ENCODE measurements around the gene FOXJ1.

Gene FOXJ1

GRCh38 chr17:76139801-76140660 lies 1.0 kb downstream of the FOXJ1 start:
- DNase-seq: peak; percentile 15

DNA sequence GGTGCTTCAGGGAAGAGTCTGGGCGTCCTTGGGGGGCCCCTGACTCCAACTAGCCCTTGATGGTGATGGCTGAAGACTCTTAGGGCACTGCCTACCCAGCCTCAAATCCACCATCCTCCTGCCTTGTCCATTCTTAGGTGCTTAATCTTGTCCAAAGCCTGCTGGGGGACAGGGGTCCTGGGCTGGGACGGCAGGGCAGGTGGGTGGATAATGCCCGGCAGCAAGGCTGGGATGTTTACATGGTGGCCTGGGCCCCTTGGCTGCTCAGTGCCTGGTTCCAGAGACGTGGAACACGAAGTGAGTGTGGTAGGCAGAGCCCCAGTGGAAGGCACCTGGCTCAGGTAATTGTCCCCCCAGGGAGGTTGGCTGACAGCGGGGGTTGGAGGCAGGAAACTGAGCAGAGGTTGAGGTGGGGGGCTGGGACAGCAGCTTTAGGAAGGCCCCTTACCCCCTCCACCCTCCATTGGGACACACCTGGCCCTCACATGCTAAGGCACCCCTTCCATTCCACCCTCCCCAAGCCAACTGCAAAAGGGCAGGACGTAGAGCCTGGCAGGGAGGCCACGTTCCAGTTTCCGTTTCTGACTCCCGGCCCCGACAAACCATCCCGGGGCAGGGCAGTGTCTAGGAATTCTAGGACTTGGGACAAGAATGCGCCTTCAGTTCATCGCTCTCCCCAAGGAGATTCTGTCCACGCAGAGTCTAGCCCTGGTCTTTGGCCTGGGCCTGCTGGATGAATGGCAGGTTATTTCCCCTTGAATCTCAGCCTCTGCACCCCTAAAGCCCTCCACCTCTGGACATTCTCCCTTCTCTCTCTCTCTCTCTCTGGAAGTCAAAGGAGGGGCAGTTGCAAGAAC lies 1.9 kb downstream of the FOXJ1 start:
- DNase-seq: no peak

- no peak for DNase-seq
Observed at GRCh38 chr17:76138234-76138895, 2.7 kb downstream of the FOXJ1 start.

GRCh38 chr17:76137351-76138233 lies 3.5 kb downstream of the FOXJ1 start:
- DNase-seq: no peak

DNA sequence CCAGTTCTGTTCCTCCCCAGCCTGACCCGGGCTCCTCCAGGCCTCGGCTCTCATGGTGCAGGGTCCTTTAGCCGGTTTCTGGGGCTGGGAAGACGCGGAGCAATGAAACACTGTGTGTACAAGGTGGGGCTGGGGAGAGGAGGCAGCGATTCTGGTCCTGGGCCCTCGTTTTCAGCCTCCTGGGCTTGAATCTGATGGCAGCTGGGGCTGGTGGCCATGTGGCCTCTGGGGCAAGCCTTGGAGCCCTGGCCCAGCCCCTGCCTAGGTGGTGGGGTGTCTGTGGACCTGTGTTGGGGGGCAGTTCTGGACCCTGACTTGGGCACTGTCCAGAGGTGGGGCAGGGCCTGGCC lies 4.1 kb downstream of the FOXJ1 start:
- DNase-seq: no peak

GRCh38 chr17:76136276-76137000 lies 4.6 kb downstream of the FOXJ1 start:
- DNase-seq: no peak

DNA sequence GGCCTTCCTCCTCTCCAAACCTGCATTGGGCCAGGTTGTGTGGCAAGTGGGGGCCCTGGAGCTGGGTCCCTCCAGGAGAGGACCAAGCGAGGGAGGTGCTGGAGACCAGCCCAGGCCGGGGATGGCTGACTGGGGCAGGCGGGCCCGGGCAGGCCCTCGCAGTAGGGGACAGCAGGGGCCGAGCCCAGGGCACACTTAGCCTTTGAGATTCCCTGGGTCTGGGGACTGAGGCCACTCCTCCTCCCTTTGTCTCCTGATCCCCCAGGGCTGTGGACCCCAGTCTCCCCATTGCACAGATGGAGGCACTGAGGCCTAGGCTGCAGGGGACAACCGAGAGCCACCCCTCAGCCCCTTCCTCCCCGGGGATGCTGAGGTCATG lies 5.2 kb downstream of the FOXJ1 start:
- DNase-seq: no peak

GRCh38 chr17:76134911-76135809 lies 5.9 kb downstream of the FOXJ1 start:
- no peak for DNase-seq

- DNase-seq: no peak
Observed at GRCh38 chr17:76132574-76133338, 8.3 kb downstream of the FOXJ1 start.

GRCh38 chr17:76131692-76132573 lies 9.1 kb downstream of the FOXJ1 start:
- DNase-seq: no peak

DNA sequence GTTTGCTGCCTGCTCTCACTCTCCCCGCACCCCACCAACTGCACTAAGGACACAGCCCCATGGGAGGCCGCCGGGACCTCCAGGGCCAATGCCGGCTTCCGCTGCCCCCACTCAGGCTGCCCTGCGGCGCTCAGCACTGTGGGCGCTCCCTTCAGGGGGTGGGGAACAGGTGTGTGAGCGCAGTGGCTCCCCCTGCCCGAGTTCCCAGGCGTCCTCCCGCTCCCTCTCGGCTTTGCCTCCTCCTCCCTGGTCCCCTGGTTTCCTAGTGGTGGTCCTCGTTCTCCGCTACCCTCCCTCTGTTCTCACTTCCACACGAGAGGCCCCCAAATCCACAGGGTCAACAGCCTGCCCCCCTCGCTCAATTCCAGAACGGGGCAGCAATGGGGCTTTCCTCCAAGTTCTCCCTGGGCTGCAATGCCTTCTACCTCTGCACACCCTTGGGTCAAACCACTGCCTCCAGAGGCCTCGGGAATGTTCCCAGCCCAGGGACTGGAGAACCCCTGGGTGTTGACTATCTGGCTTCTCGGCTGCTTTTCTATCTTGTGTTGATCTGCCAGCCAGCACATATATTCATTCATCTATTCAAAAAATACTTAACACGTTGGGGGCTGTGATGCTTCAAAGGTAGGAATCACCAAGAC lies 9.9 kb downstream of the FOXJ1 start:
- no peak for DNase-seq

DNA sequence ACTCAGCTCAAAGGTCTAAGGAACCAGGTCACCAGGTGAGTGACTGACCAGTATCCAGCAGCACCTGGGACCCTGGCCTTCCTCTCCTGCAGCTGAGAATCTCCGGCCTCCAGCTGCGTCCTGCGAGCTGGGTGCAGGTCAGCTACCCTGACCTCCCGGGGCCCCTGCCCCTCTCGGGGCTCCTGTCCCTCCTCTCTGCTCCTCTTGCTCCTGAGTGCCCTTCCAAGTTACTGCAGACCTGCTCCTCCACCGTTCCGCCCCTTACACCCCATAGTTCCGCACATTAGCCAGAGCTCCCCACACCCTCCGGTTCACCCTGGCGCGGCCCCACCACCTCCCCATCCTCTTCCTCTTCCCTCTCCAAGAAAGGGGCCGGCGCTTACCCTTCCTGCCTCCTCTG lies 10.6 kb downstream of the FOXJ1 start:
- no peak for DNase-seq

- DNase-seq: no peak
Observed at GRCh38 chr17:76125922-76126321, 15.1 kb downstream of the FOXJ1 start.

DNA sequence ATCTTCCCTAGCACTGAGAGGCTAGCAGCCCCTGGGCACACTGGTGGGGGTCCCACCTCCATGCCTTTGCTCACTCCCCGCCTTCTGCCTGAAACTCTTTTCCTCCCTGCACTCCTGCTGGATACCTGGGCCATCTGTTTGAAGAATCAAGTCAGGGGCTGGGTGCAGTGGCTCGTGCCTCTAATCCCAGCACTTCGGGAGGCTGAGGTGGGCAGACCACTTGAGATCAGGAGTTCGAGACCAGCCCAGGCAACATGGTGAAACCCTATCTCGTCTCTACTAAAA lies 15.7 kb downstream of the FOXJ1 start:
- DNase-seq: no peak

GRCh38 chr17:76124582-76125390 lies 16.3 kb downstream of the FOXJ1 start:
- DNase-seq: no peak

DNA sequence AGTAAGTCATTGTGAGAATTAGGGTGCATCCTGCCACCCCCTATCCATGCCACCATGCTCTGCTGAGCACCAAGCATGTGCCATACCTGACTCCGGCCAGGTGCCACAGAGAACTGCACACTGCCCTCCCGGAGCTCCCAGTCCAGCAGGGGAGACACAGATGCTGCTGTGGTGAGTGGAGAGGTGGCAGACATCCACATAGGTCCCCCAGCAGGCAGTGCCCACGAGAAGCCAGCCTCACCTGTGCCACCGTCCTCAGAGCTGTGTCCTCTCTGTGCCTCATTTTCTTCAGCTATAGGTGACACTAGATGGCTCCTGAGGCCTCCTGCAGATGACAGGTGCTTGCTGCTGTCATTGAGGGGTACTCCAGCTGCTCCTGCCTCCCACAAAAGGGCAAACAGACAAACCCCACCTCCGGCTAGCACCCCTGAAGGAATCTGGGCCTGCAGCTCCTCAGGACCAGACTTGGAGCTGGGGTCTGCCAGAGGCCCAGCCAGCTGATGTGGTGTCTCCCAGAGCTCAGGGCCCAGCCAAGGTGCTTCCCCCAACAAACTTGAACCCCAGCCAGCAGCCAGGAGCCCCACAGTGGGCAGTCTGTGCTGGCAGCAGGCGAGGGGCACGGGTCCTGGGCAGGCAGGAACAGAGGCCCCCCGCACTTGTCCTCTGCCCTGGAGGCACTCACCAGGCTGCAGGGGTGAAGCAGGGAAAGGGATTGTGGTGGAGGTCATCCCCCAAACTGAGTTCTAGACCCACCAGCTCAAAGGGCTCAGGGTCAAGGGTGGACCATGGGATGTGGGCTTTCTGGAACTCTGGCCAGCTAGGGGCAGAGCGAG lies 17.1 kb downstream of the FOXJ1 start:
- no peak for DNase-seq

- no peak for DNase-seq
Observed at GRCh38 chr17:76123191-76123499, 17.9 kb downstream of the FOXJ1 start.

All from stimulated activated naive CD4-positive, alpha-beta T cell treated with Interleukin-2 at 50 U/mL for 16 hours (primary cell).